ENCODE measurements around the gene ZNF236.

The ZNF236 gene

DNA sequence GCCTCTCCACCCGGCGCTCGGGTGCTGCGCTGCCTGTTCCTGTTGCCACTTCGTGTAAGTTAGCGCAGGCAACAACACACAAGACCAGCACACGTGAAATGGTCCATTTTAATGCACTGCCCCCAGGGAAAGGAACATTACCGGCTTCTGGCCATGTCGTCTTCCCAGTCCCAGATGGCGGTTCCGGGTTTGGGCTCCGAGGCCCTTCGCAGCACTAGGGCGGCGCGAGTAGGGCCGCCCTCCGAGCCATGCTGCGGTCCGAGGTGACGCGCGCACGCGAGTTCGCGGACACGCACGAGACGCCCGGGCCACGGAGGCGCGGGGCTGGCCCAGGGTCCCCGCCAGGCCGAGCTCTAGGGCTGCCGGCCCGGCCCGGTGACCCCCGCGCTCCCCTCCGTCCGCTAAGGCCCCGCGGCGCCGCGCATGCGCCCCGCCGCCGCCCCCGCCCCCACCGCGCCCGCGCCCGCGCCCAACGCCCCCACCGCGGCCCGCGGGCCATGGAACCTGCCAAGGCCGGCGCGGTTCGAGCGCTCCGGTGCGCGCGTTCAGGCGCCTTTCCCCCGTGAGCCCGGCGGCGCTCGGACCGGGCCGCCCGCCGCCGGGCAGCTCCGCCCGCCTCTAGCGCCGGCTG, 367 bp upstream of the ZNF236 start:
- DNase-seq, result peak; percentile 55 to 60

- no peak for DNase-seq
These were observed 793 bp downstream of the ZNF236 start for GRCh38 chr18:76823161-76823538.

GRCh38 chr18:76823587-76824011, 1.2 kb downstream of the ZNF236 start:
- DNase-seq, result no peak

DNA sequence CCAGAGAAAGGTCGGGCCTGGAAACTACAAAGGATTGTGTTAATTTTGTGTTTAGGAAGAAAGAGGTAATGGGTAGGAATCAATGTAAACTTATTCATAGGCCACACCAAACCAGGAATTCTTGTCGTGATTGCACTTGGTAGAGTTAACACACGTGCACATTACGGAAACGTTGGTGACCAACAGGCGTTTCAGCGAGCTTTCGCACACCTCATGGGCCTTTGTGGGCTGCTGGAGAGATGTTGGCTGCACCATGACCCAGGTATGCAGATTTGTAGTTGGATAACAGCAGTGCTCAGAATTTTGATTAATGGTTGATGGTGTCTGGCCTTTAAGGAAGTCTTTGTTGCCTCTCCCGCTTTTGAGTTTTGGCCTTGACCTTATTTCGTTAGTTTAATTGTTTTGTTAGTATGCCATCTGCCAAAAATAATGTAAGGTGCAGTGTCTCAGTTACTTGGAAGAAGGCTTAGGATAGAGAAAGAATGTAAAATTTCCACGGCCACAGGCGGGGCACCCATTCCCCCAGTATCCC, 1.9 kb downstream of the ZNF236 start:
- DNase-seq, result no peak

DNA sequence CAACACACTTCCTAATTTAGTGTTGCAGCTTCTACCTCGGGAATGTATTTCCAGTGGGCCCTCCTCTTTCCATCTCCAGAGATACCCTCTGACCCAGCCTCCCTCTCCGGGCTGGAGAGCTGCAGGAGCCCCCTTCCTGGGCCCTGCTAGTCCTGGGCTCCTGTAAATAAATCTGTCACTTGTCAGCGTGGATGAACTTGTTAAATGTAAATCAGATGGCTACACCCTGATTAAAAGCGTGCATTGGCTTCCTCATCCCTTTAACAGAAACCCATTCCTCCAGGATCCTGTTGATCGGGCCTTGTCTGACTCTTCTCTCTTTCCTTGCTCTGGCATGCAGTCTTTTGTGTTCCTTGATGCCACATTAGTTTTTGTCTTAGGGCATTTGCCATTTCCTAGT, 2.4 kb downstream of the ZNF236 start:
- no peak for DNase-seq

- no peak for DNase-seq
These were observed 5.1 kb downstream of the ZNF236 start for GRCh38 chr18:76827205-76828200.

GRCh38 chr18:76834379-76834778, 12.0 kb downstream of the ZNF236 start:
- no peak for DNase-seq

DNA sequence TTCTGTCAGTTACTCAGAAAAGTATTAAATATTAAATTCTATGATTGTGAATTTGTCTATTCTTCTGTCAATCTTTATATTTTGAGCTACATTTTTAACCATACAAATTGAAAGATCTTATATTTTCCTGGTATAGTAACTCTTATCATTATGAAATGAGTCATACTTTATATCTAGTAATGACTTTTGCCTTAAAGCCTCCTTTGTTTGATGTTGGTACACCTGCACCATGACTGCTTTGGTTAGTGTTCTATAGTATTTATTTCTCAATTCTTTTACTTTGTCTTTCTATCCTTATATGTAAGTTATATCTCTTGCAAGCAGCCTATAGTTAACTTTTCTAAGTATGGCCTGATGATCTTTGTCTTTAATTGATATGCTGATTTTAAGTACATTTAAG, 13.0 kb downstream of the ZNF236 start:
- no peak for DNase-seq

DNA sequence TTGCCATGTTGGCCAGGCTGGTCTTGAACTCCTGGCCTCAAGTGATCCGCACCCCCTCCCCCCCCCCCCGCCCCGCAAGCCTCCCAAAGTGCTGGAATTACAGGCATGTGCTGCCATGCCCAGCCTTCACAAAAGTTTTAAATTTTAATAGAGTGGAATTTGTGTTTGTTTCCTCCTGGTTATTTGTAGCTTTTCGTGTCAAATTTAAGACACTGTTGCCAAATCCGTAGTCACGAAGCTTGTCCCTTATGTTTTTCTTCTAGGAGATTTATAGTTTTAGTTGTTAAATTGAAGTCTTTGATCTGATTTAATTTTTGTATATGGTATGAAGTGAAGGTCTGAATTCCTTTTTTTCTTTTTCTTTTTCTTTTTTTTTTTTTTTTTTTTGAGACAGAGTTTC, 14.7 kb downstream of the ZNF236 start:
- DNase-seq, result no peak

GRCh38 chr18:76838182-76838581, 15.8 kb downstream of the ZNF236 start:
- DNase-seq, result no peak

DNA sequence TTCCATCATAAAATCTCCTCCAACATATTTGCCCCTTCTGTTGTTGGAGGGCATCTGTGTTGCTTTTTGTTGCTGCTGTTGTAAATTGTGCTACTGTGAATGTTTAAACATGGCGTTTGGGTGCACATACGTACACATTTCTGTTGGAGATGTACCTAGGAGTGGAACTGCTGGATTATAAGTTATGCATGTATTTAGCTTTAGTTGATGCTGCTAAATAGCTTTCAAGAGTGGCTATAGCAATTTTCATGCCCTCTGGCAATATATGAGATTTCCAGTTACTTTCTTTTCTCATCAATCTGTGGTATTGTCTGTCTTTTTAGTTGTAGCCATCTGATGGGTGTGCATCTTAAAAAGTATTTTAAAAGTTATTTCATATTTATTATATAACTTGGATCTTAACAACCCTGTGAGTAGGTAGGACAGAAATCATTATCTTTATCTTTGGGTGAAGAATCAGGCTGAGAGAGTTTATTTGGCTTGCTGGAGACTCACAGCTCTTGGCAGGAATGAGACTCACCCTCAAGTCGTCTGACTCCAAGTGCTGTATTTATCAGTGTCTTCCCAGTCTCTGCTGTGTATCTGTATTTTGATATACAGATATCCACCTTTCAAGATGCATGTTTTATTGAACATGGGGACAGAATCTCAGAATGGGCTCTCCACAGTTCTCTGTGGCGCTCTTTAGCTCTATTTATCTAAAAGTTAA, 16.9 kb downstream of the ZNF236 start:
- no peak for DNase-seq

GRCh38 chr18:76842837-76843530, 20.6 kb downstream of the ZNF236 start:
- no peak for DNase-seq

DNA sequence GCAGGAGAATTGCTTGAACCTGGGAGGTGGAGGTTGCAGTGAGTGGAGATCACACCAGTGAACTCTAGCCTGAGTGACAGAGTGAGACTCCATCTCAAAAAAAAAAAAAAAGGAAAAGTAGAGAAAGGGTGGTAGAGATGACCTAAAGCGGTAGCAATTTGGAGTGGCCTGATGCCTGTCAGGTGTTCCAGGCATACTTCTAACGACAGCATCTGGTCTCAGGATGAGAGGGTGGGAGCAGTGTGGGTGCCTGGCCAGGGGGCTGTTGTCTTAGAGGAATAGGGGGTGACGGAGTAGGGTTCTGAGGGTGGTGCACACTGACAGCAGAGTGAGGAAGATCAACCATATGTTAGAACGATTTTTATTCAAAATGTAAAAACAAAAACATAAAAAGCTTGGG, 21.8 kb downstream of the ZNF236 start:
- DNase-seq, result no peak

DNA sequence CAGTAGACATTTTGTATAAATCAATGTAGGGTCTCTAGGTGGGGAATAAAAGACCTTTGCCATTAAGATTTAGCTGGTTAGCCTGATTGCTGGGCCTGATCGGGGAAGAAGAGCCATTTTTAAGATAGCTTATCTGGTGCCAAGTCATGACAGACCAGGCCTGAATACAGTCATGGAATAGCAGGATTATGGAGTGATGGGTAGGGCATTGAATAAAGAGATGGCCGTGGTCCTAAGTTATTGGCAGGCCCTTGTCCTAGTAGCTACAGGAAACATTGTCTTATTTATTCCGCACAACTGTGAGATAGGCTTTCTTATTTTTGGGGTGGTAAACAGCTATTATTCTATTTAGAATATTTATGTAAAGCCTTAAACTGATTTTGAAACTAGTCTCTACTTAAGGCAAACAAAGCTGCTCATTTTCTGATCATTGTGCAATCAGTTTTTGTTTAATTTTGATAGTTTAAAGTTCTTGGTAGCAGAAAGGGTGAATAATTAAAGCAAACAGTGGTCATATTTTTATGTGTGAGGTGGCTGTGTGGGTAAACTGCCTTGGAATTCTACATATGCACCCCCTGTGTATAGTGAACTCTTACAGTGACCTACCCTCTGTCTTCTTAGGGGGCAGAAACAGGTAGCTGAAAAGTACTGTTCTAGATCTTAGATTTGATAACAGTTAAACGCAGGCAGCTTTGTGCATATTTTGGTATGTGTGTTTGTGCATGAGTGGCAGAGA, 22.6 kb downstream of the ZNF236 start:
- DNase-seq, result no peak

DNA sequence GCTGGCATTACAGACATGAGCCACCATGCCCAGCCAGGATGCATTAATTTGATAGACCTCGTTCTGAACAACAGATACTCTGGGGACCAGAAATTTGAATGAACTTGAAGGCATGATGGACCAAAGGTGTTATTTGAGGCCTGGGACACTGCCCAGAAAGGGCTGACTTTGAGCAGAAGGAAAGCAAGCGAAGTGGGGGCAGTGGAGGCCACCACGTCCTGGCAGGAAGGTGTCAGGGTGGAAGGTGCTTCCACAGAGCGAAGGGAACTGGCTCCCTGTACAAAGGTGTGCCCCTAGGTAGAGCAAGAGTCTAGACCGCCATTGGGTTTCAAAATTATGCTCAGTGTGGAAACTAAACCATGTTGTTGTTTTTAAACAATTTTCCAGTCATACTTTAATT, 23.9 kb downstream of the ZNF236 start:
- no peak for DNase-seq

- DNase-seq, result no peak
These were observed 25.6 kb downstream of the ZNF236 start for GRCh38 chr18:76847916-76848315.

- DNase-seq, result no peak
These were observed 27.8 kb downstream of the ZNF236 start for GRCh38 chr18:76850112-76850511.

GRCh38 chr18:76855594-76855993, 33.2 kb downstream of the ZNF236 start:
- DNase-seq, result no peak

- no peak for DNase-seq
These were observed 35.1 kb downstream of the ZNF236 start for GRCh38 chr18:76857476-76857875.

DNA sequence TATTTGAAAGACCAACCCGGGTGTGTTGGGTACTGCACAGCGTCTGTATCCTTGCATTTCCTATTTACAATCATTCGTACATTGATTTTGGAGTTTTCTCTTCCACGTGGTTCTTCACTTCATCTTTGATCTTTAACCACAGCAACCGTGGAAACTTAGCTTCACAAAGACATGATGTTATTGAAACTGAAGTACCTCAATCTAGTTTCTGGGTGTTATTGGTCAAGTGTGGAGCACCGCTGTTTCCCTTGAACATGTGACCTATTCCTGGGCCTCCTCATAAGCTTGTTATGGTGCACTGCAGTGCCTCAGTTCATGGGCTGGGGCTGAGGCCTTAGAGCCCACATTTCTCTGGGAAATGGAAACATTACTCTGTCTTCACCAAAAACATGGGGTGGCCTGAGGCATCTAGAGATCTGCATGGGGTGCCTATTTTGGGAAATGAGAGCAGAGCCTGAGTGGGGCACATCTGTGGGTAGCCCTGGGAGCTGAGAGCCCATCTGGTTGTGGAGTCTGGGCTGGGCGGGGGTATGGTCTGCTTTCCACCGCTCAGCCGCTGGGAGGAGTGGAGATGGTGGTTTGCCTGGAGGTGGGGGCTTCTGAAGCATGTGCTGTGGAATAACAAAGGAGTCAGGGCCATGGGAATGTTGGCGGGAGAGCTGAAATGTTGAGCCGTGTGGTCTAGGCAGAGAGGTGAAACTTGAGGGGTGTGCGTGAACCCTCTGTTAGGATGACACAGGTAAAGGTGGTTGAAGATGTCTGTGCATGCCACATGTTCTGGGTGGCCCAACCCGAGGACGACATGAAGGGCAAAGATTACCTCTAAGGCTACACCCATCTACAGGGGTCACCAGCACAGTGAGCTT, 37.4 kb downstream of the ZNF236 start:
- no peak for DNase-seq

GRCh38 chr18:76860411-76860810, 38.1 kb downstream of the ZNF236 start:
- DNase-seq, result no peak
